GM19240 (cell line): Measurements from ENCODE around the gene METTL14.
"Not testable (repeated sequence)": the region's sequence is repeated elsewhere in the genome, so short reads cannot be mapped to it uniquely, and the experiment has no call there.

Experiments
- DNase-seq: peaks from one replicate; pipeline ENCODE4 v3.0.0; 2011; ENCODE audit warnings: low spot score; ENCODE audit not compliant: insufficient read length

Gene METTL14

DNA sequence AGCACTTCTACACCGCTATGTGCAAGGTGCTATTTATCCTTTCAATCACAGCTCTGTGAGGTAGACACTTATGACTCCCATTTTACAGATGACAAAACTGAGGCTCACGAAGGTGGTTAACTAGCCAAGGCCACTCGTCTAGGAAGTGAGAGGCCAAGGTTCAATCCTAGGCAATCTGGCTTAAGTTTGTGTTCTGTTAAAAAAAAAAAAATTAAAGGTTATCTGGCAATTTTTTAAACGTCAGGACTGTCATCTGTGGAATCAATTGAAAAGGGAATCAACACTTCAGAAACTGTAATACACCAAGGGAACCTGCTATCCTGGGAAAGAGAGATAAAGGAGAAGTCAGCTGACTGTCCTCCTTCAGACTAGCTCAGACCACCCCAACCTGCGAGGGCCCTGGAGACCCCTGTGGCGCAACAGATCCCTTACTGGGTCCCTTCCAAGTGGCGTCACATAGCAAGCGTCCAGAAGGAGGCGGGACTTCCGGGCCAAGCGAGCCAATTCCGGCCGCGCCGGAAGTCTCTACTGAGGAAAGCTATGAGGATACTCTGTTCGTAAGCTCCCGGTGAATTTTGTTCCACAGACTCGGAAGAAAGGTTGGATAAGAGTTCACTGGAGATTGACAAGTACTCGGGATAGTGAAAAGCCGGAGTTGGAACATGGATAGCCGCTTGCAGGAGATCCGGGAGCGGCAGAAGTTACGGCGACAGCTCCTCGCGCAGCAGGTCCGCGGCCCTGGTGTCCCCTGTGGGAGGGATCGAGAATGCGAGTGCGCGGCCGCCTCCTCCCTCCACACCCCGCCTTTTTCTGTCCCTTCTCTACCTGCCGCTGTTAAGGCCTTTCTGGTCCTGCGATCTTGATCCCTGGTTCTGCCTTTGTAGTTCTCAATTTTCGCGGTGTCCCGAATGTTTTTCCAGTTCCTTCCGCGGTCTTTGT, at the start of gene METTL14:
METTL14 (plus strand) TSS at position 520 of the 939 bp plus-strand sequence; CDS start at position 663, 143 bp downstream.
- peak; percentile 61 for DNase-seq

DNA sequence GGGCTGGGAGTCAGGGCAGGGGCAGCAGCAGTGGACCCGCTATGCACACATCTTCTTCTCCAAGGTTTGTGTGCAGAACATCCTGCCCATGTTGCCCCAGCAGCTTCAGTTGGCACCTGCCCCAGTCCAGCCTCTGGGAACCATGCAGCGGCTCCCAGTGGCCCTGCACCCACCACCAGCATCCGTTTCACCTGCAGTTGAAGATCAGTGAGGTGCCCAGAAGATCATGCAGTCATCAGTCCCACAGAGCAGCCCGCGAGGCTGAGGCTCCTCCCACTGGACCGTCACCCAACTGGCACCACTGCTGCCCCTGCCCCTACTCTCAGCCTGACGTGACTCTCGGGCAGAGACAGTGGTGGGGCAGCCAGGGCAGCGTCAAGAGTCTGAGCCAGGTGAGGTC, 49.1 kb upstream of the METTL14 start:
- not testable (repeated sequence) for DNase-seq

DNA sequence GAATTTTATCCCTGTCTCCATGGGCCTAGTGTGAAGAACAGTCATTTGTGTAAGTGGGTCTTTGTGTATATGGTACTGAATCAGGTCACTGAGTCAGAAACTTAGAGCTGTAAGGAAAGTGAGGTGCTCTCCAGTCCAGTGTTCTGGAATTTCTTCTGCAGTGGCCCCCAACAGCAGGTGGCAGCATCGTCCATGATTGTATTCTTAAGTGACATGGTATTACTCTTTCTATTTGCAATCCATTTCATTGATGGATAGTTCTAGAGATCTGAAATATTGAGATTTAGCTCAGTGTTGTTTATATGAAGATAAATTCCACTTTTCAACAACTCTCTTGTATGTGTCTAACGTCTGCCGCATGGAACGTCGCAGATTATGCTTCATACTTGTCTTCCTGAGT, 20.5 kb upstream of the METTL14 start:
- DNase-seq, result not testable (repeated sequence)

DNA sequence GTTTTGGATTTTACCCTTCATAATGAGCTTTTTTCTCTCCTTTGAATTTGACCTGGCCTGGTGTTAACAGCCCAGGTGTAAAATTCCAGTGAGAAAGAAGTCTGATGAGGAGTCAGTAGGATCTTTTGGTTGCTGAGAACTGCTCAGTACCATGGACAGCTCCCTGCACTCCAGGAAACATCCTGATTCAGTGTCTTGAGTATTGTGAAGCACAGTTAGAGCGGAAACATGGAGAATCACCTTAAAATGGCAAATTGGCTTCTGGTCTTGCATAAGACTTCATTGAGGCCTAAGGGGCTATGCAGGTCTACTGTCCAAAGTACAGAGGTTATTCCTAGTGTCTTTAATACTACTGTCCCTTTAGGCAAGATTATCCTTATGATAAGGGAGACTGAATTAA, 16.0 kb upstream of the METTL14 start:
- DNase-seq, result not testable (repeated sequence)

DNA sequence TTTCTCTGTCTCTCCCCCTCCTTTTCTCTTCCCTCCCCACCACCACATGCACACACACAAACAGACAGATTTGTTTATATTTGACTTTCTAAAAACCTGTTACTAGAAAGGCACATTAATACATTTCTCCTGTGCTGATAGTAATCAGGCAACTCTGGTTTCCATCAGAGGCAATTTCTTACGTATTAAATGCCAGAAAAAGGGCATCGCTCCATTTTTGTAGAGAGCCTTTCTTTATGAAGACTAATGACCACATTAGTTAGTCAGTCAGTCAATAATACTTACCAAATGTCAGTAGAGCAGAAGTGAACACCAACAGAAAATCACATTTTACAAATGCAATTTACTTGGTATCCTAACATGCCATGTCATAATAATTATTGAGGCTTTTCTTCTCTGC, 14.2 kb upstream of the METTL14 start:
- DNase-seq, result not testable (repeated sequence)

DNA sequence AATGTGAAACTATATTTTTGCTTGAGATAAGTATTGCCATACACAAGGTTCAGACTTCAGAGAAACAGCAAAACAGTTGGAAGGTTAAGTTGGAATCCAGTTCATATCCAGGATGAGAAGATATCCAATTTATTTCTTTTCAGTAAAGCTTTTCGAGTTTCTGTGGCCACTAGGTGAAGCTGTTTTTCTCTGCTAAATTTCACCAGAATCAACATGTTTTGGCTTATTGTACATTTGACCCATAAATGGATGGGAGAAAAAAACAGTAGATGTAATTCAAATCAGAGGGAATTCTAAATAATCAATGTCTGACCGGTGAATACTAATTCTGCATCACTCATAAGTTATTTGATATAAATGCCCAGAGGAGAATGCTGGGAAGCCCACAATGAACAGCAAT, 9.1 kb upstream of the METTL14 start:
- DNase-seq, result no peak

DNA sequence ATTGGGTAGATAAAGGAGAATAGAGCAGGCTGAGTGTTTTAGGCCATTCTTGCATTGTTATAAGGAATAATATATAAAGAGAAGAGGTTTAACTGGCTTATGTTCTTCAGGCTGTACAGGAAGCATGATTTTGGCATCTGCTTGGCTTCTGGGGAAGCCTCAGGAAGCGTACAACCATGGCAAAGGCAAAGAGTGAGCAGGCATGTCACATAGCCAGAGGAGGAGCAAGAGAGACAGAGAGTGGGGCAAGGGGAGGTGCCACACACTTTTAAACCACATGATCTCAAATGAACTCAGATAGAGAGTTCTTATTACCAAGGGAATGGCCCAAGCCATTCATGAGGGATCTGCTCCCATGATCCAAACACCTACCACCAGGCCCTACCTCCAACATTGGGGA, 4.4 kb upstream of the METTL14 start:
- DNase-seq, result no peak

DNA sequence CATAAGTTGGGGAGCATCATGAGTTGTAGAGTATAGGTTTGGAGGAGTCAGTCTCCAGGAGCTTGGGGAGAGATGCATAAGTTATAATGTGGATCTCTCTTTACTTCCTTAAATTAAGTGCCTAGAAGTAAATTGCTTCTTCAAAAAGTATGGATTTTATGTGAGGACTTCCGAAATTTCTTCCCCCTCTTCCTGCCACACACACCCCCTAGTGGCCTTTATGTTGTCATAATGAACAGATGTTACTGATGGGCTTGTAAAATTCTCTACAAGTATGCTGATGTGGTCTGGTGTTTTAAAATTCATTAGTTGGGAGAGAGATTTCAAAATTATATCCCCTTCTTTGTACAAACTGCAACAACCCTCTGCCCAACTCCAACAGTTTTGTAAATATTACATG, 2.3 kb upstream of the METTL14 start:
- no peak for DNase-seq

DNA sequence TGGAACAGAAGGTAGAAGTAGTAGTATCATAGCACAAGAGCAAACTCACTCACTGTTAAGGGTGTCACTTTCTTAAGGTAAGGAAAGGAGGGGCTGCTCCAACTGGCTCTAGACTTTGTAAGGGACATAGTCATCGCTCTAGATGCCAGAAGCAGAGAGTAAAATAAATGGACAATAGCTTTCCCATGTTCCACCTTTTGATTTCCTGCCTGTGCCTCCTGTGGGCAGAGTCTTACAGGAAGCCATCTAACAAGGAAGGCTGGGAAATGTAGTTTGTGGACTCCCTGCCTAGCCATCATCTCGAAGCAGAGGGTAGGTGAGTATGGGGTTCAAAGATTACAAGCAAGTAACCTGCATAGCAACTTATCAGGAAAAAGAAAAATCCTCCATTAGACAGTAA, 1.7 kb upstream of the METTL14 start:
- no peak for DNase-seq

DNA sequence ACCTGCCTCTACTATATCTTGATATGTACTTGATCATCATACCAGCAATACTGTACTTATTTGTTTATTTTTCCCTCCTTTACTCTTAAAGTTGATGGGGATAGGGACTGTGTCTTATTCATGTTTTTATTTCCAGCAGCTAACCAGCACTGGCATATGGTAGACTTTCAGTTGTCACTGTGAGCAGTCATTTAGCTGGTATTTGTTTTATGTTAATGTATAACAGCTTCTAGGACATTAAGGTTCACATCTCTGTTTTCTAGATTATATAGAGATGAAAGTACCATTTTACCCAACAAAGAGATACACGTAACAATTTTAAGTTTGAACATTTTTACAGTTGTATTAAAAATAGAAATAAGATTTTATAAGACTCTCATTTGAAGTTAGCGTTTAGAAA, 17.9 kb downstream of the METTL14 start:
- DNase-seq, result no peak

DNA sequence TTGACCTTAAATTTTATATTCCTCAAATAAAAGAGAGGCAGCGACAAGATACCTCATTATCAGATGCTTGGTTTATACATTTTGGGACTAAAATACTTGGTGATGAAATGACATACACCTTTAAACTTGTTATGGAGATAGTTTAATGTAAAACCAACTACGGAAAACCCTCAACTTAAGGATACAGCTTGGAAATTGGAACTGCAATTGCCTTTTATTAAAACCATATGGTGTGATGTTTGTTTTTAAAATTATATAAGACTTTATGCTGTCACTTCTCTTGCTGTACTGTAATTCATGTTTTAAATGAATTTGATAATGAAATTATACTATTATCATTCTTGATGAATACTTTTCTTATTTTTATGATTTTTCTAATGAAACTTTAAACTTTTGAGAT, 25.9 kb downstream of the METTL14 start:
- no peak for DNase-seq

DNA sequence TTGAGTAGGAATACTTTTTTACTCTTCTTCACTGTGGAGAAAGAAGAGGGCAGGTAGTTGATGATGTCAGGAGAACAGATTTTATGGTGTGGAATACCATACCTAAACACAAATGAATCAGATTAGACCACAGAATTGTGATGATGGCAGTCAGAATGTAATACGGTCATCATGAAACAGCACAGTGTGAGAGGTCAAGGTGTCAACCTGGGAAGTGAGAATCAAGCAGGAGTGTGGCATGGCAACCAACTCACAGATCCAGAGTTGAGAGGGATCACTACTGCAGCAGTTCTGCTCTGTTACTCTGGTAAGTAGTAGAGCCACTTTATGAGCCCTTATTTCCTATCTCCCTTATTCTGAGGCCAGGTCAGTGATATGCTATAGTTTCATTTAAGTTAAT, 27.7 kb downstream of the METTL14 start:
- no peak for DNase-seq

DNA sequence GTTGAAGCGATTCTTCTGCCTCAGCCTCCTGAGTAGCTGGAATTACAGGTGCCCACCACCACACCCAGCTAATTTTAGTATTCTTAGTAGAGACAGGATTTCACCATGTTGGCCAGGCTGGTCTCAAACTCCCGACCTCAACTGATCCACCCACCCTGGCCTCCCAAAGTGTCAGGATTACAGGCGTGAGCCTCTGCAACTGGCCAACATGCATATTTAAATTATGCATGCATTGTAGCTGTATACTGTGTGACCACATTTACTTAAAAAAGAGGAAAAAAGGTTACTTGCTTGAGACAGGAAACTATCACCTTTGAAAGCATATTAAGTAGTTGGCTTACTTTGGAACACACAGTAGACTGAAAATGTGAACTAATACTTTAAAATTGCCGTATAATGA, 29.5 kb downstream of the METTL14 start:
- DNase-seq, result no peak

DNA sequence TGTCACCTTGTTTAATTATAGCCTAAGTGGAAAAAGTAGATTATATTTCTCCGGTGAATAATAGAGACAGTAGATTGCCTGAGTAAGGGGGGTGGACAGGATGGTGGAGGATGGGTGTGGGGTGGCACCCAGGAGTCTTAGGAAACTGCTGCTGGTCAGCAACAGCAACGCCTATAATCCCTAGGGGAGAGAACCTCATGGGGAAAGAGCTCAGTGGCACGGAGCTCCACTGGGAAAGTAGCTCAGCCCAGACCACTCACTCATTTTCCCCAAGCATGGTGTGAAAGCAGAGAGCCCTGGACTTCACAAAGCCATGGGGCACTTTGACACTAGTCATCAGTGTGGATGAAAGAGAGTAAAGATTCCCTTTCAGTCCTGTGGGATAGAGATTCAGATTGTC, 31.1 kb downstream of the METTL14 start:
- DNase-seq, result no peak

DNA sequence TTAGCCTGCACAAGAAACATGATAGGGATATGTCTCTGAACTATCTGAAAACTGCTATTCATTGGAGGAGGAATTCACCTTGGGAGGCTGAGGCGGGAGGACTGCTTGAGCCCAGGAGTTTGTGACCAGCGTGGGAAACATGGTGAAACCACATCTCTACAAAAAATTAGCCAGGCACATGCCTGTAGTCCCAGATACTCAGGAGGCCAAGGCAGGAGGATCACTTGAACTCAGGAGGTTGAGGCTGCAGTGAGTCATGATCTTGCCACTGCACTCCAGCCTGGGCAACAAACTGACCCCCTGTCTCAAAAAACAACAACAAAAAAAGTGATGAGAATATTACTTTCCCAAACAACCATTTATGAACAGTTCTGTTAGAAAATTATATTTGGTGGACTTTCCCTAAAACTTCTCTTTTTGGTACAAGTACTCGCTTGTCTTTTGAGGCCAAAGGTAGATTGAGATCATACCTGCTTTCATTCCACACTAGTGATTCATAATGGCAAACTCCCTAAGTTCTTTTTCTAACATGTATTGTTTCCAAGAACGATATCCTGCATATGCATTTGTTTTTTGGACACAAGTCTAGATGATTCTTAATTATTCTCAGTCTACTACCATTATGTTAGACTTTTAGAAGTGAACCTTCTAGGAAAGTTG, 33.4 kb downstream of the METTL14 start:
- DNase-seq, result no peak

DNA sequence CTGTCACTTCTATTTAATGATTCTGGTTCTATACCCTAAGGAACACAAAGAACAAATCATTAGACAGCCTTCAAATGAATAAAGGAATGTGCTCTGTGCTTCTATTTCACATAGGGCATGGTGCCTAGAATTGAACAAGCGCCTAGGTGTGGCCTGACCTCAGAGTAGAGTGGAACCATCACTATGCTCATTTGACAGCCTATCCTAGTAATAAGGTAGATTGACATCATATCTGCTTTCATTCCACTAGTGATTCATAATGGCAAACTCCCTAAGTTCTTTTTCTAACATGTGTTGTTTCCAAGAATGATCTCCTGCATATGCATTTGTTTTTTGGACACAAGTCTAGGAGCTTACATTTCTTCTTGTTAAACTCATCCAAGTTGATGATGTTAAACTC, 36.6 kb downstream of the METTL14 start:
- DNase-seq, result no peak

DNA sequence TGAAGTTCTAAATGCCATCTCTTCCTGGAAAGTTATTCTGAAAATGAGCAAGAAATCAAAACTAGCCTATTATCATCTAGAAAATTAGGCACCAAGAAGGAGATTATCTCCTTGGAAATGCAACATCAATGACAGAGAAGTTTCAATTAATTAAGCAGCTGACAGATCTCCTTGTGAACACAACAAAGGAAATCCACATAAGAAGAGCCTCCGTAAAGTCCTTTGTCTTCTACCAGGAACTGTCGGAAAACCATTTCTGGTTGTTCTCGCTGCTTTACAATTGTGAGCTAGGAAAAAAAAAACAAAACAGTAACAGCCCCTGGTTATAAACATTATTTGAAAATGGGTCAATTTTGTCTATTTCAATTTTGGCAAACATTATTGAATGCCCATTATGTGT, 38.2 kb downstream of the METTL14 start:
- no peak for DNase-seq

DNA sequence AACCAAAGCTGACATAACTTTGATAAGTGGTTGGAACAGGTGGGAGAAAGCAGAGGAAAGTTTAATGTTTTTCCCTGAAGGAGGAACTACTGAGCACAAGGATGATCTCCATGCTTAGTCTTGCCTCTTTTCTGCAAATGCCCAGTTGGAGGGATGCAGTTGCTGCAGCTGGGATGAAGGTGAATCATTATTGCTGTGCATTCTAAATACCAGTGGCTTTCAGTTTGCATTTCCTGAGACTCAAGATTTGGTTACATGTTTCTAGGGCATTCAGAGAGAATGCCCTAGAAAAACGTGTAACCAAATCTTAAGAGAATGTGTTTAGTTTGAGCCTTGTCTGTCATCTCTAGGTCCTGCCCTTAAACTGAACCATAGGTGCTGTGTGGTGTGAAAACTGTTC, 42.2 kb downstream of the METTL14 start:
- no peak for DNase-seq

DNA sequence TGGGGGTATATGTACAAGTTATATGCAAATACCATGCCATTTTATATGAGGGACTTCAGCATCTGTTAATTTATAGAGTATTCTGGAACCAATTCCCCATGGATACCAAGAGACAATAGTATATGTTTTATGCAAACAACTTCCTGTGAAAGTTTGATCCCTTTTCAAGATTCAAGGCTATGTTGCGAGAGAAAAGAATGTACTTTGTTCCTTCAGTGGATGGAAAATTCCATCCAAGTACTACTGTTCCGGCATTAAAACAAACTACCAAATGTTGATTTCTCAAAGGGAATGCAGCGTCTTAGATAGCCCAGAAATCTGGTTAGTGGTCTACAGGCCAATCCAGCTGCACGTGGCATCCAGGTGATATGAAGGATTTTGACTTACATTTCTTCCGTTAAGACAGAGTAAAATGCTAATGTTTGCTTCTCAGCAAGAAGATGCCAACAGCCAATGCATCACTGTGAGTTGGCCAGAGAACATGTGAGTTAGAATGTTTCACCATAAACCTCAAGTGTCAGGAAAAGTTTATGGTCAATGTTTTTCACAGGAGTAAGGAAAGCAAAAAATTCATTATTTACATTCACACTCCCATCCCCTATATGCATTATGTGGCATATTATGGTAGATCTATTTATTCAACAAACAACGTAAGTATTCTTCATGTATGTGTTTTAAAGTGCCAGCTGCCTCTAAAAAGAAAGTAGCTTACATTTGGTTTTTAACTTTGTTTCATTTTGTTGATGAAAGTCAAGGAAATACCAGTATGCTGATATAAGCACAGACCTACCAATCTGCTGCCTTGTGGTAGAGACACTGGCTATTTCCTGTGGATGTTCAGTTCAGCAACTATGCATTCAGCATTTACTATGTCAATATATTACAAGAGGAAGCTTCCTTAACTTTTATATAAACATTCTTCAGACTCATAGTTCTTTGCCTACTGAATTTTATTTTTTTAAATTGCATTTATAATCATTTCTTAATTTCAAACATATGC, 44.4 kb downstream of the METTL14 start:
- no peak for DNase-seq

DNA sequence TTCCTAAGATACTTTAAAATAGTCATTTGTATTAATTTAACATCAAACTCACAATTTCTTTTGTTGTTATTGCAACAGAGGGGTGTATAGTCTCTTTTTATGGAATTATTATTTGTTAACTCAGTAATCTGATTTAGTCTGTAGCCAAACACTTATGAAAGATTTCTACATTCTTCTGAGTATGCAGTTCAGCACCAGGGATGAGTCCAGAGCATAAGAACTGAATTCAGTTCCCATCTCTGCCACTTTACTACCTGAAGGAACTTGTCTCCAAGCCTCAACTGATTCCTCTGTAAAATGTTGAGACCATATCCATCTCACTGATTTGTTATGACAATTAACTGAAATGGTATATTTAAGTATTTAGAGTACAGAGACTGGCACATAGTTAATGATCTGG, 45.5 kb downstream of the METTL14 start:
- no peak for DNase-seq

DNA sequence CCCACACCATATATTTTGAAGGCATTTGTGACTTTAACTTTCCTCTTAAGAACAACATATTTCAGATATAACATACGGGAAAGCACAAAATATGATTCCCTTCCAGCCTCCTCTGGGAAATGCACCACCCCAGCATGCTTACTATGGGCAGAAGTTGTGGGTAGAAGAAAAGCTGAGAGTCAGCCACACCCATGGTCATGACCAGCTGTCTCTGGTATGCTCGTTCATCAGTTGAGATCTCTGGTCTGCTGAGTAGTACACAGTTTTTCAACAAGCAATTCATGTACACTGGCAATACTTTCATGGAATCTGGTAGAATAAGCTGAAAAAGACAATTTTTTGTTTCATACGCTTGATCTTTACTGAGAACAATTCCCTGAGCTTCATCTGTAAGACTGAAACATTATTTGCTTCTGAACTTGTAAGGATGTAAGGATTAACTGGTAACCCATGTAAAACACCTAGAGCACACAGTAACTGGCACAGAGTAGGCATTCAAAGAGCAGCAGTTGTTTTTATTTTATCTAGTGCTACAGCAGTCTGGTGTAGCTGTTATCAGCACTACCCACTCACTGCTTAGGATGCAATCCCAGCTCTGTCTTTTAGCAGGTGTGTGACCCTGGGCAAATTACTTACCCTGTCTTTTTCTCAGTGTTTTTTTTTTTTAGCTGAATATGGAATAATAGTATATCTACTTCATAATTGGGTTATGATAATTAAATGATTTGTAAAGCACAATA, 47.6 kb downstream of the METTL14 start:
- DNase-seq, result no peak
